SK-N-SH treated with all-trans-retinoic acid at 6 μM for 48 hours (cell line): Measurements from ENCODE around the gene BRINP3.

Source experiments
- ARNTL ChIP-seq: fragments of 450-650 bp; formaldehyde crosslinking; IDR thresholded peaks from 2 replicates; pipeline ENCODE4 v1.5.0; 2020; ENCODE audit warnings: low read depth, mild to moderate bottlenecking, moderate library complexity, borderline replicate concordance
- BACH2 ChIP-seq: fragments of 250-450 bp; sonication (Bioruptor Pico); IDR thresholded peaks from 2 replicates; pipeline ENCODE4 v1.9.0; 2021; ENCODE audit warnings: mild to moderate bottlenecking, borderline replicate concordance
- CSDC2 ChIP-seq: fragments of 250-450 bp; sonication (Bioruptor Pico); IDR thresholded peaks from 2 replicates; pipeline ENCODE4 v1.5.0; 2020; ENCODE audit warnings: mild to moderate bottlenecking, moderate library complexity
- ESRRG ChIP-seq: fragments of 250-450 bp; sonication (Bioruptor Pico); IDR thresholded peaks from 2 replicates; pipeline ENCODE4 v1.6.1; 2021; ENCODE audit warnings: mild to moderate bottlenecking
- OSR1 ChIP-seq: fragments of 250-450 bp; sonication (Bioruptor Pico); IDR thresholded peaks from 2 replicates; pipeline ENCODE4 v1.8.0; 2022; ENCODE audit warnings: moderate library complexity, mild to moderate bottlenecking, inconsistent platforms
- SNAI2 ChIP-seq: fragments of 250-450 bp; sonication (Bioruptor Pico); IDR thresholded peaks from 2 replicates; pipeline ENCODE4 v1.5.0; 2020; ENCODE audit warnings: mild to moderate bottlenecking, moderate library complexity
- TCF4 ChIP-seq: fragments of 250-450 bp; sonication (Bioruptor Pico); IDR thresholded peaks from 2 replicates; pipeline ENCODE4 v1.8.0; 2021; ENCODE audit warnings: mild to moderate bottlenecking, moderate library complexity, borderline replicate concordance
- ZFP3 ChIP-seq: fragments of 250-450 bp; sonication (Bioruptor Pico); IDR thresholded peaks from 2 replicates; pipeline ENCODE4 v1.5.0; 2020; ENCODE audit warnings: mild to moderate bottlenecking, moderate library complexity
- ZNF565 ChIP-seq: fragments of 450-650 bp; formaldehyde crosslinking; conservative IDR thresholded peaks from 2 replicates; pipeline ENCODE4 v1.5.0; 2020; ENCODE audit warnings: low read depth, mild to moderate bottlenecking, moderate library complexity
- ZNF70 ChIP-seq: fragments of 450-650 bp; formaldehyde crosslinking; IDR thresholded peaks from 2 replicates; pipeline ENCODE4 v1.5.0; 2020; ENCODE audit warnings: mild to moderate bottlenecking, moderate library complexity
- ZNF8 ChIP-seq: fragments of 450-650 bp; formaldehyde crosslinking; IDR thresholded peaks from 2 replicates; pipeline ENCODE4 v1.5.0; 2020; ENCODE audit warnings: mild to moderate bottlenecking, moderate library complexity
- TF ChIP-seq, protein P1 (sequence below): fragments of 250-450 bp; sonication (Bioruptor Pico); IDR thresholded peaks from 2 replicates; pipeline ENCODE4 v1.5.1; 2020; ENCODE audit warnings: low read depth, mild to moderate bottlenecking, moderate library complexity
- TF ChIP-seq, protein P2 (sequence below): fragments of 250-450 bp; sonication (Bioruptor Pico); IDR thresholded peaks from 2 replicates; pipeline ENCODE4 v1.8.0; 2020; ENCODE audit warnings: mild to moderate bottlenecking, moderate library complexity, borderline replicate concordance

DNA sequence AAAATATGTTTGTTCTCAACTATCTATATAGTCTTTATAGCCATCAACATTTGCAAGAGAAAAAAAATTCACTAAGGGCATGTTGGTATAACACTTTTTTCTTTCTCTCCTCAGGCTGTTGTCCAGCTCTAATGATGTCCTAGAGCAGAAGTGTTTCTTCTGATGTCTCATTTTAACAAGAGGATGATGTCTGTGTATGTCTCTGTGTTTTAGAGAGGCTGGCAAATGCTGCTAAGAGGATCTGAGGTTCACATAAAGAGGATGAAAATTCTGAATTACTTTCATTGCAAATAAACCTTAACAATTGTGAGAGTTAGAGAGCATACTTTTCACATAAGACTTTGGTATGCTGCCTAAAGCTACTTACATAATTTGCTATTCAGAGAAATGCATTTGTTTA, 2.6 kb upstream of the BRINP3 start:
- no peak for TF ChIP-seq ZNF70
- no peak for TF ChIP-seq ZNF8 (CRISPR knock-in tag)
- no peak for TF ChIP-seq TCF4 (CRISPR knock-in tag)
- TF ChIP-seq ARNTL (CRISPR knock-in tag): no peak
- TF ChIP-seq CSDC2 (CRISPR knock-in tag): no peak
- TF ChIP-seq, protein P1, sequence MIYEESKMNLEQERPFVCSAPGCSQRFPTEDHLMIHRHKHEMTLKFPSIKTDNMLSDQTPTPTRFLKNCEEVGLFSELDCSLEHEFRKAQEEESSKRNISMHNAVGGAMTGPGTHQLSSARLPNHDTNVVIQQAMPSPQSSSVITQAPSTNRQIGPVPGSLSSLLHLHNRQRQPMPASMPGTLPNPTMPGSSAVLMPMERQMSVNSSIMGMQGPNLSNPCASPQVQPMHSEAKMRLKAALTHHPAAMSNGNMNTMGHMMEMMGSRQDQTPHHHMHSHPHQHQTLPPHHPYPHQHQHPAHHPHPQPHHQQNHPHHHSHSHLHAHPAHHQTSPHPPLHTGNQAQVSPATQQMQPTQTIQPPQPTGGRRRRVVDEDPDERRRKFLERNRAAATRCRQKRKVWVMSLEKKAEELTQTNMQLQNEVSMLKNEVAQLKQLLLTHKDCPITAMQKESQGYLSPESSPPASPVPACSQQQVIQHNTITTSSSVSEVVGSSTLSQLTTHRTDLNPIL (CRISPR knock-in tag): no peak
- TF ChIP-seq SNAI2 (CRISPR knock-in tag): no peak
- TF ChIP-seq ESRRG (CRISPR knock-in tag): no peak
- TF ChIP-seq ZFP3: no peak
- TF ChIP-seq ZNF565 (CRISPR knock-in tag): no peak
- no peak for TF ChIP-seq OSR1 (CRISPR knock-in tag)
- TF ChIP-seq BACH2 (CRISPR knock-in tag): no peak
- TF ChIP-seq, protein P2, sequence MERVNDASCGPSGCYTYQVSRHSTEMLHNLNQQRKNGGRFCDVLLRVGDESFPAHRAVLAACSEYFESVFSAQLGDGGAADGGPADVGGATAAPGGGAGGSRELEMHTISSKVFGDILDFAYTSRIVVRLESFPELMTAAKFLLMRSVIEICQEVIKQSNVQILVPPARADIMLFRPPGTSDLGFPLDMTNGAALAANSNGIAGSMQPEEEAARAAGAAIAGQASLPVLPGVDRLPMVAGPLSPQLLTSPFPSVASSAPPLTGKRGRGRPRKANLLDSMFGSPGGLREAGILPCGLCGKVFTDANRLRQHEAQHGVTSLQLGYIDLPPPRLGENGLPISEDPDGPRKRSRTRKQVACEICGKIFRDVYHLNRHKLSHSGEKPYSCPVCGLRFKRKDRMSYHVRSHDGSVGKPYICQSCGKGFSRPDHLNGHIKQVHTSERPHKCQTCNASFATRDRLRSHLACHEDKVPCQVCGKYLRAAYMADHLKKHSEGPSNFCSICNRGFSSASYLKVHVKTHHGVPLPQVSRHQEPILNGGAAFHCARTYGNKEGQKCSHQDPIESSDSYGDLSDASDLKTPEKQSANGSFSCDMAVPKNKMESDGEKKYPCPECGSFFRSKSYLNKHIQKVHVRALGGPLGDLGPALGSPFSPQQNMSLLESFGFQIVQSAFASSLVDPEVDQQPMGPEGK (CRISPR knock-in tag): no peak
